Glutamatergic neuron (in vitro differentiated cells): ENCODE data around the gene PSME3IP1. TPM values are rescaled to one million over a fixed set of nuclear protein-coding genes. Genes with fewer than 3 reads are reported as not detected.

Experiments
- DNase-seq: peaks from one replicate; pipeline ENCODE4 v3.0.0; 2022
- H3K27ac Mint-ChIP-seq: one replicate; pipeline ENCODE4 v1.8.0; 2020; ENCODE audit warnings: mild to moderate bottlenecking, mixed read lengths, inconsistent platforms; ENCODE audit not compliant: unreplicated experiment
- H3K27me3 Mint-ChIP-seq: one replicate; pipeline ENCODE4 v1.8.0; 2020; ENCODE audit warnings: mild to moderate bottlenecking, moderate library complexity, mixed read lengths, inconsistent platforms; ENCODE audit not compliant: unreplicated experiment
- H3K36me3 Mint-ChIP-seq: one replicate; pipeline ENCODE4 v1.8.0; 2020; ENCODE audit warnings: mild to moderate bottlenecking, mixed read lengths, inconsistent platforms; ENCODE audit not compliant: unreplicated experiment
- H3K4me1 Mint-ChIP-seq: one replicate; pipeline ENCODE4 v1.8.0; 2020; ENCODE audit warnings: mild to moderate bottlenecking, low read depth, mixed read lengths, inconsistent platforms; ENCODE audit not compliant: unreplicated experiment
- H3K4me3 Mint-ChIP-seq: one replicate; pipeline ENCODE4 v1.8.0; 2020; ENCODE audit warnings: mild to moderate bottlenecking, mixed read lengths, inconsistent platforms; ENCODE audit not compliant: unreplicated experiment
- H3K9me3 Mint-ChIP-seq: one replicate; pipeline ENCODE4 v1.8.0; 2020; ENCODE audit warnings: mild to moderate bottlenecking, moderate library complexity, mixed read lengths, inconsistent platforms; ENCODE audit not compliant: unreplicated experiment
- total RNA-seq: library from RNA; stranded (reverse); fragmentation: NEBNext Ultra II Directional; extraction: Animal tissue kit (Norgen Biotek cat#: 25700); gene quantifications from one replicate; pipeline ENCODE4 v1.2.1, GENCODE V29; 2021; ENCODE audit not compliant: unreplicated experiment
- TF ChIP-seq, protein P1 (sequence below): fragments of 200-600 bp; sonication (generic); IDR thresholded peaks from one replicate; pipeline ENCODE4 v1.5.0; 2021; ENCODE audit not compliant: partially characterized antibody, unreplicated experiment

The PSME3IP1 gene
- total RNA-seq, 1 donor from 2014 or later, result 124 TPM

GRCh38 chr16:57224651-57225335 lies 39.0 kb upstream of the PSME3IP1 start:
- no peak for DNase-seq
- H3K36me3 Mint-ChIP-seq, result peaks cover 4% of the 10 kb centered on the region
- no peaks in the 10 kb centered on the region for H3K9me3 Mint-ChIP-seq
- no peak overlapping the region for H3K27ac Mint-ChIP-seq
- no peaks in the 10 kb centered on the region for H3K27me3 Mint-ChIP-seq
- TF ChIP-seq, protein P1, sequence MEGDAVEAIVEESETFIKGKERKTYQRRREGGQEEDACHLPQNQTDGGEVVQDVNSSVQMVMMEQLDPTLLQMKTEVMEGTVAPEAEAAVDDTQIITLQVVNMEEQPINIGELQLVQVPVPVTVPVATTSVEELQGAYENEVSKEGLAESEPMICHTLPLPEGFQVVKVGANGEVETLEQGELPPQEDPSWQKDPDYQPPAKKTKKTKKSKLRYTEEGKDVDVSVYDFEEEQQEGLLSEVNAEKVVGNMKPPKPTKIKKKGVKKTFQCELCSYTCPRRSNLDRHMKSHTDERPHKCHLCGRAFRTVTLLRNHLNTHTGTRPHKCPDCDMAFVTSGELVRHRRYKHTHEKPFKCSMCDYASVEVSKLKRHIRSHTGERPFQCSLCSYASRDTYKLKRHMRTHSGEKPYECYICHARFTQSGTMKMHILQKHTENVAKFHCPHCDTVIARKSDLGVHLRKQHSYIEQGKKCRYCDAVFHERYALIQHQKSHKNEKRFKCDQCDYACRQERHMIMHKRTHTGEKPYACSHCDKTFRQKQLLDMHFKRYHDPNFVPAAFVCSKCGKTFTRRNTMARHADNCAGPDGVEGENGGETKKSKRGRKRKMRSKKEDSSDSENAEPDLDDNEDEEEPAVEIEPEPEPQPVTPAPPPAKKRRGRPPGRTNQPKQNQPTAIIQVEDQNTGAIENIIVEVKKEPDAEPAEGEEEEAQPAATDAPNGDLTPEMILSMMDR, result no peak
- no peak overlapping the region for H3K4me3 Mint-ChIP-seq
- no peaks in the 10 kb centered on the region for H3K4me1 Mint-ChIP-seq

DNA sequence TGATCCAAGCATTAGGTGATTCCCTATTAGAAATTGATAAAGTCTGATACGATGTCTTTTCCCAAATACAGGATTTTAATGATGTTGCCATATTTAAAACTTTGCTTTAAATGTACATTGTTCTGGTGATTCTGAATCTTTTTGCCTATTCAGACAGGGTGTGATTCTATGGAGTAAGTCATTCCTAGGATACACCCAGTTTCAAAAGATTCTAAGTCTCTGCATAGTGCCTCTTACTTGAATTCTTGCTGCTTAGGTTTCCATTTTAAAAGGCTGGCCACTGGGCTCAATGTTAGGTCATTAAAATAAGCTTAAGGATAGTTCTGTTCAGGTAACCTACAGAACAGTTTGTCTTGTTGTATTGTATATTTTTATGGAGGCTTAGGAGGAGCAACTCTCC lies 37.2 kb upstream of the PSME3IP1 start:
- Mint-ChIP-seq H3K27me3 (no peaks in the 10 kb centered on the region), H3K4me3 (no peak overlapping the region), H3K36me3 (peaks cover 8% of the 10 kb centered on the region), H3K9me3 (no peaks in the 10 kb centered on the region), H3K27ac (no peak overlapping the region), H3K4me1 (no peaks in the 10 kb centered on the region)
- no peak for DNase-seq
- TF ChIP-seq, protein P1, result no peak

GRCh38 chr16:57216968-57217367 lies 31.1 kb upstream of the PSME3IP1 start:
- Mint-ChIP-seq H3K27ac (no peak overlapping the region), H3K36me3 (peaks cover 13% of the 10 kb centered on the region), H3K4me3 (no peak overlapping the region), H3K27me3 (no peaks in the 10 kb centered on the region), H3K4me1 (no peaks in the 10 kb centered on the region), H3K9me3 (no peaks in the 10 kb centered on the region)
- DNase-seq, result no peak
- TF ChIP-seq, protein P1, result no peak

DNA sequence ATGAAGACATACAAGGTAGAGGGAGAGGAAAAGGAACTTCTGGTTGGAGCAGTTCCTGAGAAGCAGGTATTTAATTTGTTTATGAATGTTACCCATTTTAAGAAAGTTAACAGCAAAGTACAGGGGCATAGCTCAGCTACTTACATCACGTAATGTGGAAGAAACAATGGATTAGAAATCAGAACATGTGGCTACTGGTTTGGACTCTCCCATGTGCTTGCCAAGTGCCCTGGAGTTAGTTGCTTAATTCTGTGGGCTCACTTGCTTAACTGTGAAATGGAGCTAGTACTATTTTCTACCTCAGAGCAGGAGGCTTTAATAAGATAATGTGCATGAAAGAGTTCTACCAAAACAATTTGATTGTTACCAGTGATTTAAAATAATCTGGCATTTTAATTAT lies 27.6 kb upstream of the PSME3IP1 start:
- H3K4me1 Mint-ChIP-seq, result no peaks in the 10 kb centered on the region
- TF ChIP-seq, protein P1, result no peak
- no peaks in the 10 kb centered on the region for H3K27me3 Mint-ChIP-seq
- no peak overlapping the region for H3K4me3 Mint-ChIP-seq
- no peak overlapping the region for H3K27ac Mint-ChIP-seq
- no peak for DNase-seq
- H3K36me3 Mint-ChIP-seq, result peaks cover 9% of the 10 kb centered on the region
- H3K9me3 Mint-ChIP-seq, result no peaks in the 10 kb centered on the region

GRCh38 chr16:57209780-57210179 lies 23.9 kb upstream of the PSME3IP1 start:
- no peak overlapping the region for H3K4me3 Mint-ChIP-seq
- no peak overlapping the region for H3K27ac Mint-ChIP-seq
- no peaks in the 10 kb centered on the region for H3K36me3 Mint-ChIP-seq
- TF ChIP-seq, protein P1, result no peak
- no peaks in the 10 kb centered on the region for H3K9me3 Mint-ChIP-seq
- H3K27me3 Mint-ChIP-seq, result no peaks in the 10 kb centered on the region
- no peak for DNase-seq
- H3K4me1 Mint-ChIP-seq, result no peaks in the 10 kb centered on the region
